ENCODE results near the gene SLC36A2. TPM values are rescaled to one million over a fixed set of nuclear protein-coding genes. Genes with fewer than 3 reads are reported as not detected.
"Not testable (repeated sequence)": the region's sequence is repeated elsewhere in the genome, so short reads cannot be mapped to it uniquely, and the experiment has no call there.

The SLC36A2 gene
- total RNA-seq, 2 experiments from 2014 or later = not detected

- POLR2A ChIA-PET = no interaction called here
- H3K27ac Mint-ChIP-seq = no peak overlapping the region
- H3K4me3 Mint-ChIP-seq = no peak overlapping the region
- H3K36me3 Mint-ChIP-seq = no peaks in the 10 kb centered on the region
- peaks cover 10% of the 10 kb centered on the region for H3K27me3 Mint-ChIP-seq
- DNase-seq (peak; percentile 54), ATAC-seq (ENCODE audit: low read depth) (peak; percentile 56)
- peaks cover 3% of the 10 kb centered on the region for H3K9me3 Mint-ChIP-seq
- peaks cover 2% of the 10 kb centered on the region for H3K4me1 Mint-ChIP-seq
Measured at GRCh38 chr5:151315998-151316597, 31.3 kb downstream of the SLC36A2 start.

- Mint-ChIP-seq H3K27ac (no peak overlapping the region), H3K4me3 (no peak overlapping the region), H3K9me3 (peaks cover 4% of the 10 kb centered on the region), H3K27me3 (peaks cover 10% of the 10 kb centered on the region), H3K36me3 (no peaks in the 10 kb centered on the region), H3K4me1 (peaks cover 2% of the 10 kb centered on the region)
- DNase-seq (no peak), ATAC-seq (ENCODE audit: low read depth) (no peak)
- POLR2A ChIA-PET = no interaction called here
Measured at GRCh38 chr5:151313357-151313756, 34.0 kb downstream of the SLC36A2 start.

GRCh38 chr5:151312756-151313324 lies 34.5 kb downstream of the SLC36A2 start:
- H3K4me1 Mint-ChIP-seq = peaks cover 2% of the 10 kb centered on the region
- POLR2A ChIA-PET = no interaction called here
- no peak overlapping the region for H3K4me3 Mint-ChIP-seq
- no peaks in the 10 kb centered on the region for H3K36me3 Mint-ChIP-seq
- ATAC-seq (ENCODE audit: low read depth) (no peak), DNase-seq (no peak)
- H3K27me3 Mint-ChIP-seq = peaks cover 10% of the 10 kb centered on the region
- H3K9me3 Mint-ChIP-seq = peaks cover 4% of the 10 kb centered on the region
- no peak overlapping the region for H3K27ac Mint-ChIP-seq

- H3K4me3 Mint-ChIP-seq = no peak overlapping the region
- H3K27ac Mint-ChIP-seq = no peak overlapping the region
- peaks cover 23% of the 10 kb centered on the region for H3K27me3 Mint-ChIP-seq
- POLR2A ChIA-PET = no interaction called here
- DNase-seq = no peak
- no peak for ATAC-seq (ENCODE audit: low read depth)
- H3K4me1 Mint-ChIP-seq = peaks cover 2% of the 10 kb centered on the region
- H3K36me3 Mint-ChIP-seq = no peaks in the 10 kb centered on the region
- H3K9me3 Mint-ChIP-seq = peaks cover 4% of the 10 kb centered on the region
Measured at GRCh38 chr5:151310932-151311331, 36.4 kb downstream of the SLC36A2 start.

GRCh38 chr5:151309821-151310220 lies 37.5 kb downstream of the SLC36A2 start:
- H3K4me3 Mint-ChIP-seq; H3K4me1 Mint-ChIP-seq; ATAC-seq (ENCODE audit: low read depth); H3K9me3 Mint-ChIP-seq; H3K27ac Mint-ChIP-seq; DNase-seq; H3K36me3 Mint-ChIP-seq; POLR2A ChIA-PET: not testable (repeated sequence)
- H3K27me3 Mint-ChIP-seq = peaks cover 26% of the 10 kb centered on the region

- H3K36me3 Mint-ChIP-seq; H3K4me1 Mint-ChIP-seq; H3K4me3 Mint-ChIP-seq; DNase-seq; POLR2A ChIA-PET; H3K27ac Mint-ChIP-seq; ATAC-seq (ENCODE audit: low read depth); H3K9me3 Mint-ChIP-seq: not testable (repeated sequence)
- peaks cover 24% of the 10 kb centered on the region for H3K27me3 Mint-ChIP-seq
Measured at GRCh38 chr5:151309266-151309665, 38.1 kb downstream of the SLC36A2 start.

- Mint-ChIP-seq H3K4me1 (no peaks in the 10 kb centered on the region), H3K27ac (no peak within 1 kb of the TSS), H3K4me3 (no peak within 1 kb of the TSS), H3K9me3 (no peaks in the 10 kb centered on the region), H3K27me3 (peaks cover 37% of the 10 kb centered on the region), H3K36me3 (no peaks in the 10 kb centered on the region)
- DNase-seq = no peak
- POLR2A ChIA-PET = no interaction called here
- ATAC-seq (ENCODE audit: low read depth) = no peak
Measured at GRCh38 chr5:151303666-151304065, 43.7 kb downstream of the SLC36A2 start, which contains the start of gene SLC36A3. SLC36A3 (minus strand) TSS chr5:151303766; CDS start chr5:151303354, 412 bp downstream.

GRCh38 chr5:151298063-151298855 lies 49.1 kb downstream of the SLC36A2 start:
- Mint-ChIP-seq H3K4me3 (no peak overlapping the region), H3K4me1 (peaks cover 8% of the 10 kb centered on the region), H3K9me3 (no peaks in the 10 kb centered on the region), H3K36me3 (no peaks in the 10 kb centered on the region), H3K27me3 (peaks cover 25% of the 10 kb centered on the region), H3K27ac (no peak overlapping the region)
- POLR2A ChIA-PET = no interaction called here
- ATAC-seq (ENCODE audit: low read depth) = peak; percentile 68
- DNase-seq = no peak

GRCh38 chr5:151296974-151297373 lies 50.4 kb downstream of the SLC36A2 start:
- POLR2A ChIA-PET = no interaction called here
- DNase-seq (no peak), ATAC-seq (ENCODE audit: low read depth) (no peak)
- Mint-ChIP-seq H3K27ac (no peak overlapping the region), H3K4me3 (no peak overlapping the region), H3K27me3 (peaks cover 21% of the 10 kb centered on the region), H3K4me1 (peaks cover 8% of the 10 kb centered on the region), H3K9me3 (no peaks in the 10 kb centered on the region), H3K36me3 (no peaks in the 10 kb centered on the region)

GRCh38 chr5:151296478-151296830 lies 50.9 kb downstream of the SLC36A2 start:
- POLR2A ChIA-PET = no interaction called here
- Mint-ChIP-seq H3K36me3 (no peaks in the 10 kb centered on the region), H3K4me1 (peaks cover 8% of the 10 kb centered on the region), H3K4me3 (no peak overlapping the region), H3K9me3 (no peaks in the 10 kb centered on the region), H3K27me3 (peaks cover 18% of the 10 kb centered on the region), H3K27ac (no peak overlapping the region)
- no peak for ATAC-seq (ENCODE audit: low read depth)
- DNase-seq = no peak

- DNase-seq (no peak), ATAC-seq (ENCODE audit: low read depth) (no peak)
- Mint-ChIP-seq H3K4me1 (peaks cover 8% of the 10 kb centered on the region), H3K27ac (no peak overlapping the region), H3K36me3 (no peaks in the 10 kb centered on the region), H3K4me3 (no peak overlapping the region), H3K9me3 (no peaks in the 10 kb centered on the region), H3K27me3 (peaks cover 15% of the 10 kb centered on the region)
- POLR2A ChIA-PET = no interaction called here
Measured at GRCh38 chr5:151295791-151296477, 51.4 kb downstream of the SLC36A2 start.

GRCh38 chr5:151295138-151295537 lies 52.2 kb downstream of the SLC36A2 start:
- ATAC-seq (ENCODE audit: low read depth) = no peak
- no peak overlapping the region for H3K27ac Mint-ChIP-seq
- H3K36me3 Mint-ChIP-seq = no peaks in the 10 kb centered on the region
- POLR2A ChIA-PET = no interaction called here
- peaks cover 15% of the 10 kb centered on the region for H3K27me3 Mint-ChIP-seq
- no peak overlapping the region for H3K4me3 Mint-ChIP-seq
- no peak for DNase-seq
- peaks cover 8% of the 10 kb centered on the region for H3K4me1 Mint-ChIP-seq
- no peaks in the 10 kb centered on the region for H3K9me3 Mint-ChIP-seq

- Mint-ChIP-seq H3K9me3 (no peaks in the 10 kb centered on the region), H3K4me3 (no peak overlapping the region), H3K27ac (no peak overlapping the region), H3K4me1 (peaks cover 8% of the 10 kb centered on the region), H3K36me3 (no peaks in the 10 kb centered on the region), H3K27me3 (peaks cover 9% of the 10 kb centered on the region)
- DNase-seq (no peak), ATAC-seq (ENCODE audit: low read depth) (no peak)
- POLR2A ChIA-PET = no interaction called here
Measured at GRCh38 chr5:151293624-151294023, 53.7 kb downstream of the SLC36A2 start.

All from activated naive CD8-positive, alpha-beta T cell treated with anti-CD3 and anti-CD28 coated beads, Interleukin-2, amount 10 ng/mL, durations not matched to agents 7 days and 5 days (primary cell).